ENCODE data around the gene YPEL2. TPM values are rescaled to one million over a fixed set of nuclear protein-coding genes. Genes with fewer than 3 reads are reported as not detected.

Gene YPEL2
- total and polyA plus RNA-seq, 2 donors (not counting 3 experiments of a cell fraction or from before 2014, with no cell fraction given), result 36.5 to 66.8 TPM

DNA sequence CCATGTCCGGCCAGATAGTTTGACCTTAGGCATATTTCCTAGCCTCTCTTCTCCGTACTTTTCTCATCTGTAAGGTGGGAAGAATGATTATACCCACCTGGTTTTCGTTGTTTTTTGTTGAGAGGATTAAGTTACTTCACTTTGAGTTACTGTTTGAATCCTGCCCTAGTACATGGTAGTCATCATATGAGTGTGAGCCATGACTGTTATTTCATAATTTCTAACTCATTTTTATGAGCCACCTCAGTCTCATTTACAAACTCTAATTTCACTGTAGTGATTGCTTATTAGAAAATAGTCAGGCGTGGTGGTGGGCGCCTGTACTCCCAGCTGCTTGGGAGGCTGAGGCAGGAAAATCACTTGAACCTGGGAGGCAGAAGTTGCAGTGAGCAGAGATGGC, 45.1 kb downstream of the YPEL2 start:
- Histone ChIP-seq H2AFZ (ENCODE audit: low read depth, low read length) (no peak overlapping the region), H3K9ac (replicated peaks; ENCODE audit: extremely low read depth, insufficient read depth, low read length) (no peak overlapping the region), H3K27me3 (ENCODE audit: control insufficient read depth in 2 of 2, insufficient read depth in 2 of 2, low read length in 2 of 2) (no peaks in the 10 kb centered on the region), H3K36me3 (ENCODE audit: control insufficient read depth in 2 of 2, extremely low read depth in 1 of 2, insufficient read depth in 2 of 2, low read length in 2 of 2) (peaks cover 0 to 2% of the 10 kb centered on the region in 2 experiments), H3K9me1 (replicated peaks; ENCODE audit: control insufficient read depth, extremely low read depth, insufficient read depth, low read length) (no peaks in the 10 kb centered on the region), H4K20me1 (replicated peaks; ENCODE audit: control insufficient read depth, extremely low read depth, insufficient read depth, low read length) (no peaks in the 10 kb centered on the region), H3K4me3 (replicated peaks in 1 of 3; ENCODE audit: insufficient read depth in 1 of 3, low read depth in 1 of 3, low read length in 3 of 3) (no peak overlapping the region), H3K79me2 (ENCODE audit: control insufficient read depth, insufficient read depth, low read length) (peaks cover 29% of the 10 kb centered on the region), H3K27ac (ENCODE audit: insufficient read depth, low read depth, low read length) (no peak overlapping the region), H3K9me3 (replicated peaks; ENCODE audit: control insufficient read depth, insufficient read depth, low read length) (no peaks in the 10 kb centered on the region), H3K4me2 (ENCODE audit: insufficient read depth, low read length) (no peak overlapping the region), H3K4me1 (ENCODE audit: control insufficient read depth, extremely low read depth, insufficient read depth, low read length) (peaks cover 73% of the 10 kb centered on the region)
- intact Hi-C loops (cut with micrococcal nuclease) (no loop called here), dilution Hi-C loops (cut with MboI; ENCODE audit: extremely low pct_ligation_motif_present, low sequenced_read_pairs) (no loop called here)
- TF ChIP-seq POLR2A (IDR thresholded peaks at IDR 0.05; ENCODE audit: low read depth, low read length) (no peak), MYC (IDR thresholded peaks at IDR 0.05; ENCODE audit: low read depth, low read length) (no peak), EZH2 (IDR thresholded peaks at IDR 0.05; ENCODE audit: borderline replicate concordance, low read depth, low read length, severe bottlenecking) (no peak), JUN (IDR thresholded peaks at IDR 0.05; ENCODE audit: borderline replicate concordance, insufficient read depth, insufficient read length, low read depth) (no peak), POLR2AphosphoS5 (IDR thresholded peaks at IDR 0.05; ENCODE audit: insufficient read depth, low read depth, low read length) (no peak), GATA2 (IDR thresholded peaks at IDR 0.05; ENCODE audit: insufficient read depth, insufficient read length, low read depth, low read length) (no peak), FOS (IDR thresholded peaks at IDR 0.05; ENCODE audit: borderline replicate concordance, insufficient read depth, low read length) (no peak)
- TF ChIP-seq, protein P1, sequence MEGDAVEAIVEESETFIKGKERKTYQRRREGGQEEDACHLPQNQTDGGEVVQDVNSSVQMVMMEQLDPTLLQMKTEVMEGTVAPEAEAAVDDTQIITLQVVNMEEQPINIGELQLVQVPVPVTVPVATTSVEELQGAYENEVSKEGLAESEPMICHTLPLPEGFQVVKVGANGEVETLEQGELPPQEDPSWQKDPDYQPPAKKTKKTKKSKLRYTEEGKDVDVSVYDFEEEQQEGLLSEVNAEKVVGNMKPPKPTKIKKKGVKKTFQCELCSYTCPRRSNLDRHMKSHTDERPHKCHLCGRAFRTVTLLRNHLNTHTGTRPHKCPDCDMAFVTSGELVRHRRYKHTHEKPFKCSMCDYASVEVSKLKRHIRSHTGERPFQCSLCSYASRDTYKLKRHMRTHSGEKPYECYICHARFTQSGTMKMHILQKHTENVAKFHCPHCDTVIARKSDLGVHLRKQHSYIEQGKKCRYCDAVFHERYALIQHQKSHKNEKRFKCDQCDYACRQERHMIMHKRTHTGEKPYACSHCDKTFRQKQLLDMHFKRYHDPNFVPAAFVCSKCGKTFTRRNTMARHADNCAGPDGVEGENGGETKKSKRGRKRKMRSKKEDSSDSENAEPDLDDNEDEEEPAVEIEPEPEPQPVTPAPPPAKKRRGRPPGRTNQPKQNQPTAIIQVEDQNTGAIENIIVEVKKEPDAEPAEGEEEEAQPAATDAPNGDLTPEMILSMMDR (IDR thresholded peaks at IDR 0.05; ENCODE audit: extremely low read depth in 1 of 2, insufficient read depth in 1 of 2, low read depth in 1 of 2, low read length in 2 of 2), result no peak
- ChIA-PET POLR2A (no interaction called here), CTCF (interaction anchor here (1.2 to 3.0 kb wide), 3 partner anchors 25 to 65 kb away, joined by 3 to 17 read pairs (median 3); no protein-coding TSS in a partner anchor)
- BruUV-seq (replicated peaks), result no TSS peak
- DNase-seq (ENCODE audit: low read depth, low spot score), result no peak
- FAIRE-seq, result no peak
